Lung (tissue), 12 donors: ENCODE data around the gene TMEM132E. TPM values are rescaled to one million over a fixed set of nuclear protein-coding genes. Genes with fewer than 3 reads are reported as not detected.

Experiments
- ATAC-seq: fragments of 200-7000 bp; cut with Tn5 transposase; one replicate; pipeline ENCODE4 v1.9.1; 2020; ENCODE audit warnings: moderate number of reproducible peaks; ENCODE audit not compliant: insufficient read depth, low FRiP score
- DNase-seq, 3 donors: peaks; one replicate each; pipeline ENCODE4 v3.0.0-alpha.2; 2013 to 2017
- H3K27ac ChIP-seq, 2 donors: one replicate each; pipeline ENCODE4 v1.5.1; 2013; ENCODE audit warnings: mild to moderate bottlenecking in 2 of 2, moderate library complexity in 2 of 2, control low read depth in 1 of 2, inconsistent platforms in 1 of 2, low read depth in 1 of 2, low read length in 1 of 2
- H3K27me3 ChIP-seq, 3 donors: one replicate each; pipeline ENCODE4 v1.5.1; 2013; ENCODE audit warnings: low read length in 2 of 3; ENCODE audit not compliant: control insufficient read depth in 3 of 3, insufficient read depth in 3 of 3
- H3K36me3 ChIP-seq, 4 donors: one replicate each; pipeline ENCODE4 v1.5.1; 2013; ENCODE audit warnings: low read length in 4 of 4, mild to moderate bottlenecking in 1 of 4, moderate library complexity in 1 of 4; ENCODE audit not compliant: control insufficient read depth in 4 of 4, insufficient read depth in 4 of 4
- H3K4me1 ChIP-seq, 5 donors: one replicate each; pipeline ENCODE4 v1.5.1; 2013; ENCODE audit warnings: low read length in 5 of 5, mild to moderate bottlenecking in 2 of 5, moderate library complexity in 1 of 5; ENCODE audit not compliant: control insufficient read depth in 5 of 5, insufficient read depth in 5 of 5
- H3K4me3 ChIP-seq: one replicate; pipeline ENCODE4 v1.5.1; 2013; ENCODE audit warnings: mild to moderate bottlenecking, control low read depth, moderate library complexity
- H3K9ac ChIP-seq, 2 donors: one replicate each; pipeline ENCODE4 v1.5.1; 2013; ENCODE audit warnings: low read length in 2 of 2, control low read depth in 1 of 2; ENCODE audit not compliant: insufficient read depth in 1 of 2
- H3K9me3 ChIP-seq, 4 donors: one replicate each; pipeline ENCODE4 v1.5.1; 2013; ENCODE audit warnings: low read length in 3 of 4, mild to moderate bottlenecking in 1 of 4, moderate library complexity in 1 of 4; ENCODE audit not compliant: control insufficient read depth in 4 of 4, insufficient read depth in 3 of 4
- CTCF ChIP-seq: IDR thresholded peaks from 2 replicates; pipeline ENCODE4 v1.5.1; 2012; ENCODE audit warnings: mild to moderate bottlenecking; ENCODE audit errors: control extremely low read depth, extremely low read depth
- WGBS, 2 donors: extraction: QIAGEN DNeasy Blood & Tissue Kit; methylation state at CpG; one replicate each; pipeline ENCODE4 v1.1.7; 2013; 5-methylcytosine and 5-hydroxymethylcytosine counted together
- polyA plus RNA-seq, 2 donors: library from polyadenylated mRNA; stranded (reverse); fragments of 200-250 nt; gene quantifications; one replicate each; pipeline ENCODE4 v1.2.1, GENCODE V29; 2013
- total RNA-seq, 2 donors: library from RNA; depleted of rRNA in 1 of 2; stranded (reverse); fragments of >200 nt in 1 of 2; gene quantifications; one replicate each; pipeline ENCODE4 v1.2.1, GENCODE V29; 2014 to 2021
- donor health status: control.
- donor health status: control.
- donor health status: Bipolar disorder and iron deficiency.
- donor health status: healthy.
- donor health status: DM: yes; HTN: yes; CAD: no.

The TMEM132E gene
- total and polyA plus RNA-seq, 4 donors = 0.02 to 0.17 (median 0.07) TPM

- TF ChIP-seq CTCF = no peak
- 28 to 31% methylated on average over 7 of the region's 7 CpGs for WGBS, 2 donors
- Histone ChIP-seq H3K27me3 (peaks cover 2 to 47% (median 28%) of the 10 kb centered on the region in 3 donors), H3K9ac (no peak overlapping the region), H3K36me3 (no peaks in the 10 kb centered on the region), H3K4me3 (no peak overlapping the region), H3K27ac (no peak overlapping the region), H3K9me3 (peaks cover 0 to 1% (median 0%) of the 10 kb centered on the region in 4 donors), H3K4me1 (no peaks in the 10 kb centered on the region)
- DNase-seq (no peak), ATAC-seq (no peak)
Observed at GRCh38 chr17:34624767-34625383, 45.5 kb downstream of the TMEM132E start.

DNA sequence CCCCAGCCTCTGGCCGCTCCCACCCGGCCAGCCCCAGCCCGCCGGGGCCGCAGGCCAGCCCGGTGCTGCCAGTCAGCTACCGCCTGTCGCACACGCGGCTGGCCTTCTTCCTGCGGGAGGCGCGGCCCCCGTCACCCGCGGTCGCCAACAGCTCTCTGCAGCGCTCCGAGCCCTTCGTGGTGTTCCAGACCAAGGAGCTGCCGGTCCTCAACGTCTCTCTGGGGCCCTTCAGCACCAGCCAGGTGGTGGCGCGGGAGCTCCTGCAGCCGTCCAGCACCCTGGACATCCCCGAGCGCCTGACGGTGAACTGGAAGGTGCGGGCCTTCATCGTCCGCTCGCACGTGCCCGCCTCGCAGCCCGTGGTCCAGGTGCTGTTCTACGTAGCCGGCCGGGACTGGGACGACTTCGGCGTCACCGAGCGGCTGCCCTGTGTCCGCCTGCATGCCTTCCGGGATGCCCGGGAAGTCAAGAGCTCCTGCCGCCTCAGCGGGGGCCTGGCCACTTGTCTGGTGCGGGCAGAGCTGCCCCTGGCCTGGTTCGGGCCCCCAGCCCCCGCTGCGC is 46.8 kb downstream of the TMEM132E start:
- no peak for TF ChIP-seq CTCF
- H3K9ac ChIP-seq = no peak overlapping the region
- peaks cover 2 to 52% (median 28%) of the 10 kb centered on the region in 3 donors for H3K27me3 ChIP-seq
- H3K36me3 ChIP-seq = no peaks in the 10 kb centered on the region
- H3K4me3 ChIP-seq = no peak overlapping the region
- no peak overlapping the region for H3K27ac ChIP-seq
- WGBS, 2 donors = 6 to 9% methylated on average over 51 to 53 of the region's 53 CpGs
- peaks cover 0 to 1% (median 0%) of the 10 kb centered on the region in 4 donors for H3K9me3 ChIP-seq
- ATAC-seq = no peak
- peak in 1 of 3 donors; percentile 21 for DNase-seq
- H3K4me1 ChIP-seq = no peaks in the 10 kb centered on the region

DNA sequence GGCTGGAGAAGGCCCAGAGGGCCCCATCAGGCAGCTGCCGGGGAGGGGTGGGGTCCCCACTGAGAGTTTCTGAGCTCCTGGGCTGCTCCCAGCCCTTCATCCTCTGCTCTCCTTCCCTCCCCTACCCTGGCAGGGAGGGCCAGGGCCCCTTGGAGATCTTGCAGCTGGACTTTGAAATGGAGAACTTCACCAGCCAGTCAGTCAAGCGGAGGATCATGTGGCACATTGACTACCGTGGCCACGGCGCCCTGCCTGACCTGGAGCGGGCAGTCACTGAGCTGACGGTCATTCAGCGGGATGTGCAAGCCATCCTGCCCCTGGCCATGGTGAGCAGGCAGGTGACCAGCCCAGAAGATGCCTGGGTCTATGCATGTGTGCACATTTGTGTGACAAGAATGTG is 49.5 kb downstream of the TMEM132E start:
- Histone ChIP-seq H3K4me1 (no peaks in the 10 kb centered on the region), H3K4me3 (no peak overlapping the region), H3K27ac (no peak overlapping the region), H3K36me3 (no peaks in the 10 kb centered on the region), H3K9ac (no peak overlapping the region), H3K27me3 (peaks cover 2 to 51% (median 28%) of the 10 kb centered on the region in 3 donors), H3K9me3 (peaks cover 0 to 1% (median 0%) of the 10 kb centered on the region in 4 donors)
- DNase-seq = no peak
- 79 to 87% methylated on average over 8 of the region's 8 CpGs for WGBS, 2 donors
- no peak for ATAC-seq
- no peak for TF ChIP-seq CTCF
